K562 (cell line): ENCODE data around the gene ROM1.

Experiments
- CBFB ChIP-seq: sonication (generic); formaldehyde crosslinking; IDR thresholded peaks from 2 replicates; pipeline ENCODE4 v1.4.0; 2020; ENCODE audit warnings: mild to moderate bottlenecking, missing genetic modification reagents
- CTCF ChIP-seq, 3 experiments: IDR thresholded peaks in 2 of 3; conservative IDR thresholded peaks in 1 of 3; 2 replicates each; pipeline ENCODE4 v1.5.1; 2011 to 2012; ENCODE audit warnings: low read length in 3 of 3, mild to moderate bottlenecking in 3 of 3, control low read depth in 2 of 3, improper control_type of control experiment in 1 of 3, inconsistent platforms in 1 of 3, low read depth in 1 of 3, mixed read lengths in 1 of 3, moderate library complexity in 1 of 3; ENCODE audit not compliant: insufficient read depth in 2 of 3
- EP300 ChIP-seq: IDR thresholded peaks from 2 replicates; pipeline ENCODE4 v1.6.1; 2012; ENCODE audit warnings: low read length, improper control_type of control experiment
- EZH2 ChIP-seq: IDR thresholded peaks from 2 replicates; pipeline ENCODE4 v1.6.1; 2012; ENCODE audit warnings: low read depth, mild to moderate bottlenecking, inconsistent platforms, low read length, borderline replicate concordance
- MAFG ChIP-seq: fragments of 450-650 bp; conservative IDR thresholded peaks from 2 replicates; pipeline ENCODE4 v1.6.1; 2016; ENCODE audit warnings: missing genetic modification characterization, missing compliant biosample characterization
- MCM2 ChIP-seq: fragments of 450-650 bp; IDR thresholded peaks from 2 replicates; pipeline ENCODE4 v1.6.1; 2017; ENCODE audit warnings: low read depth, mild to moderate bottlenecking
- MEF2D ChIP-seq: conservative IDR thresholded peaks from 2 replicates; pipeline ENCODE4 v1.6.1; 2016; ENCODE audit warnings: low read depth, missing genetic modification characterization, missing compliant biosample characterization
- POLR2A ChIP-seq: fragments of 450-650 bp; conservative IDR thresholded peaks from 2 replicates; pipeline ENCODE4 v1.6.1; 2016
- POLR2AphosphoS2 ChIP-seq: IDR thresholded peaks from 2 replicates; pipeline ENCODE4 v1.6.1; 2012; ENCODE audit warnings: low read length, improper control_type of control experiment
- POLR2AphosphoS5 ChIP-seq: IDR thresholded peaks from 2 replicates; pipeline ENCODE4 v1.6.1; 2011; ENCODE audit warnings: mild to moderate bottlenecking, low read depth, low read length, moderate library complexity; ENCODE audit not compliant: control insufficient read depth, insufficient read depth
- TAF1 ChIP-seq: IDR thresholded peaks from 2 replicates; pipeline ENCODE4 v1.6.1; 2011; ENCODE audit warnings: mild to moderate bottlenecking, low read length, moderate library complexity; ENCODE audit not compliant: insufficient read depth, control insufficient read depth, severe bottlenecking; ENCODE audit errors: extremely low read depth
- ZNF133 ChIP-seq: fragments of 250-450 bp; sonication (Bioruptor Pico); IDR thresholded peaks from 2 replicates; pipeline ENCODE4 v1.4.0; 2020; ENCODE audit warnings: mild to moderate bottlenecking
- TF ChIP-seq, protein P1 (sequence below): sonication (generic); formaldehyde crosslinking; IDR thresholded peaks from 2 replicates; pipeline ENCODE4 v1.8.1; 2022; ENCODE audit warnings: missing genetic modification reagents

DNA sequence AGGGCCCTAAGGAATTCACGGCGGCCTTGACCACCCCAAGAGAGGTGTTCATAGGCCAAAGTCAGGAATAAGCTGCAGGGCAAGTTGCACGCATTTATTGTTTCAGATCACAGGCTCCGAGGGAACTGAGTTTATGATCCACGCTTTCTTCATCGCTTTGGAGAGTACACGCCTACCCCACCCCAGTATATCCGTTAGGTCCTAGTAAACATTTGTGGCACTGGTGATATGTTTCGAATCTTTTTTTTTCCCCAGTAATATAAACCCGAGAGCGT lies 32.6 kb downstream of the ROM1 start:
- TF ChIP-seq POLR2AphosphoS5 (no peak), MCM2 (no peak), CTCF (IDR thresholded peaks at IDR 0.05 in 2 of 3, conservative IDR thresholded peaks at IDR 0.05 in 1 of 3; ENCODE audit: insufficient read depth in 2 of 3, low read depth in 1 of 3, low read length in 3 of 3) (no peak), POLR2AphosphoS2 (no peak), POLR2A (no peak), MEF2D (no peak), MAFG (no peak), CBFB (CRISPR knock-in tag) (no peak), ZNF133 (CRISPR knock-in tag) (no peak), TAF1 (no peak), EP300 (no peak), EZH2 (no peak)
- TF ChIP-seq, protein P1, sequence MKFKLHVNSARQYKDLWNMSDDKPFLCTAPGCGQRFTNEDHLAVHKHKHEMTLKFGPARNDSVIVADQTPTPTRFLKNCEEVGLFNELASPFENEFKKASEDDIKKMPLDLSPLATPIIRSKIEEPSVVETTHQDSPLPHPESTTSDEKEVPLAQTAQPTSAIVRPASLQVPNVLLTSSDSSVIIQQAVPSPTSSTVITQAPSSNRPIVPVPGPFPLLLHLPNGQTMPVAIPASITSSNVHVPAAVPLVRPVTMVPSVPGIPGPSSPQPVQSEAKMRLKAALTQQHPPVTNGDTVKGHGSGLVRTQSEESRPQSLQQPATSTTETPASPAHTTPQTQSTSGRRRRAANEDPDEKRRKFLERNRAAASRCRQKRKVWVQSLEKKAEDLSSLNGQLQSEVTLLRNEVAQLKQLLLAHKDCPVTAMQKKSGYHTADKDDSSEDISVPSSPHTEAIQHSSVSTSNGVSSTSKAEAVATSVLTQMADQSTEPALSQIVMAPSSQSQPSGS (CRISPR knock-in tag), result no peak
